Motor neuron (in vitro differentiated cells): ENCODE measurements around the gene LSS. TPM values are rescaled to one million over a fixed set of nuclear protein-coding genes. Genes with fewer than 3 reads are reported as not detected.

Source experiments
- ATAC-seq, 8 experiments: fragments of 200-7000 bp; cut with Tn5 transposase; replicated peaks in 6 of 8; 2 replicates each; pipeline ENCODE4 v1.8.0; 2021; ENCODE audit warnings: mild to moderate bottlenecking in 8 of 8, moderate library complexity in 8 of 8
- H3K27ac ChIP-seq, 2 donors: fragments of 250-450 bp; sonication (Bioruptor Pico); 2 replicates each; pipeline ENCODE4 v1.9.0; 2021; ENCODE audit warnings: antibody characterized with exemption in 2 of 2, mild to moderate bottlenecking in 2 of 2, moderate library complexity in 1 of 2
- H3K4me1 ChIP-seq, 2 donors: fragments of 250-450 bp; sonication (Bioruptor Pico); replicated peaks in 1 of 2; 2 replicates each; pipeline ENCODE4 v1.6.1; 2021; ENCODE audit warnings: antibody characterized with exemption in 2 of 2, mild to moderate bottlenecking in 2 of 2, moderate library complexity in 1 of 2
- H3K4me3 ChIP-seq, 5 donors: fragments of 250-450 bp; sonication (Bioruptor Pico); 2 replicates each; pipeline ENCODE4 v1.9.0; 2021; ENCODE audit warnings: antibody characterized with exemption in 5 of 5, mild to moderate bottlenecking in 5 of 5, moderate library complexity in 4 of 5
- WGBS, 10 experiments: fragments of 450-650 bp; shearing (Covaris generic); methylation state at CpG; one replicate each; pipeline ENCODE4 v1.0.0; 2022; 5-methylcytosine and 5-hydroxymethylcytosine counted together
- in situ Hi-C, 9 experiments: fragments of 400-800 bp; cut with MboI; loops; one replicate each; pipeline ENCODE4 v1.15.0; 2021; ENCODE audit warnings: low sequenced_read_pairs in 9 of 9, low pct_unique_long_range_greater_than_20kb in 2 of 9; ENCODE audit not compliant: unreplicated experiment in 9 of 9
- total RNA-seq, 8 experiments: library from RNA; unstranded; fragments of 300-600 nt; gene quantifications; 2 replicates each; pipeline versions ENCODE4 v1.2.3 to v1.2.4, GENCODE V29; 2022

LSS gene
- total RNA-seq, 8 experiments from 2014 or later: 24.5 to 177 (median 51.8) TPM

DNA sequence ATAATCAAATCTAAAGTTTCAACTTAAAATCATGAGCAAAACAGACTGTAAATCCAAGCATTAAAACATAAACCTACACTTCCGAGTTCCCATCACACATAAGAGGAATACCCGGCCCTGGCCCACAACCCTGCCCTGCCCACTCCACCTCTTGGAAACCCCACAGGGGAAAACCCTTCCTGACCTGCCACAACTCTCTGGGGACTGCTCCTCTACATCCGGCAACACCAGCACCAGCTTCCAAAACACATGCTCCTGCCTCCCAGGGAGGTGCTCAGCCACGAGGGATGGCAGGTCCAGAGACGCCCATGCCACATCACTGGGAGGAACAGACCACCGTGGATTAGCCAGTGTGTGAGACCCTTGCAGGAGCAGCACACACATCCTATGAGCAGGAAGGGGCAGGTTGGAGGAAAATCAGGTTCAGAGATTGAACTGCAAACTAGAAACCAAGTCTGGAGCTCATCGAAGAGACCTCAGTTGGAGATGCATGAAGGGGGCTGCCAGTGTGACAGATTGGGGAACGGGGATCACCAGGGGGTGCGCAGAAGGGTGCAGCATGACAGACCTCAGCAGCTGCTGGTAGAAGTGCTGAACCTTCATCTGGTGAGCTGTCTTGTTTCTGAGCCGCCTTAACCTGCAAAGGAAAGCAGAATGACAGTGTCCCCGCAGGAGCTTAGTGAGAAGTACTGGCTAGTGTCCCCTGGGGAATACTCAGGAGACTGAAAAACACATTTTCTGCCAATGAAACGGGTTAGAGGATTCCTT lies 25.8 kb upstream of the LSS start:
- no peak overlapping the region for H3K27ac ChIP-seq
- ATAC-seq: no peak
- no peaks in the 10 kb centered on the region for H3K4me1 ChIP-seq
- no peak overlapping the region for H3K4me3 ChIP-seq
- 77 to 100% (median 97%) methylated on average over 1 to 7 of the region's 12 CpGs; no CpG with 5 or more reads in 3 of the 10 experiments for WGBS, 10 experiments
- in situ Hi-C loops: no loop called here

DNA sequence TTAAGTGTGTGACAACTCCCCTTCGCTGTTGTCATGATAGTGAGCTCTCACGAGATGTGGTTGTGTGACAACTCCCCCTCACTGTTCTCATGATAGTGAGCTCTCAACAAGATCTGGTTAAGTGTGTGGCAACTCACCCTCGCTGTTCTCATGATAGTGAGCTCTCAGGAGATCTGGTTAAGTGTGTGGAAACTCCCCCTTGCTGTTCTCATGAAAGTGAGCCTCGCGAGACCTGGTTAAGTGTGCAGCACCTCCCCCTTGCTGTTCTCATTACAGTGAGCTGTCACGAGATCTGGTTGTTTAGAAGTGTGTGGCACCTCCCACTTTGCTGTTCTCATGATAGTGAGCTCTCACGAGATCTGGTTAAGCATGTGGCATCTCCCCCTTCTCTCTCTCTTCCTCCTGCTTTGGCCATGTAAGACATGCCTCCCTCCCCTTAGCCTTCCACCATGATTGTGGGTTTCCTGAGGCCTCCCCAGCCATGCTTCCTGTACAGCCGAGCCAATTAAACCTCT lies 25.1 kb upstream of the LSS start:
- 80 to 100% (median 86%) methylated on average over 1 to 7 of the region's 8 CpGs for WGBS, 10 experiments
- peak in 6 of 8 experiments; percentile 22 to 90 (median 62) for ATAC-seq
- Histone ChIP-seq H3K4me3 (no peak overlapping the region), H3K4me1 (no peaks in the 10 kb centered on the region), H3K27ac (no peak overlapping the region)
- in situ Hi-C loops: no loop called here

- Histone ChIP-seq H3K4me3 (no peak overlapping the region), H3K27ac (no peak overlapping the region), H3K4me1 (no peaks in the 10 kb centered on the region)
- WGBS, 10 experiments: 60 to 100% (median 96%) methylated on average over 1 to 2 of the region's 4 CpGs; no CpG with 5 or more reads in 4 of the 10 experiments
- in situ Hi-C loops: no loop called here
- no peak for ATAC-seq
Observed at GRCh38 chr21:46252840-46253239, 24.3 kb upstream of the LSS start.

DNA sequence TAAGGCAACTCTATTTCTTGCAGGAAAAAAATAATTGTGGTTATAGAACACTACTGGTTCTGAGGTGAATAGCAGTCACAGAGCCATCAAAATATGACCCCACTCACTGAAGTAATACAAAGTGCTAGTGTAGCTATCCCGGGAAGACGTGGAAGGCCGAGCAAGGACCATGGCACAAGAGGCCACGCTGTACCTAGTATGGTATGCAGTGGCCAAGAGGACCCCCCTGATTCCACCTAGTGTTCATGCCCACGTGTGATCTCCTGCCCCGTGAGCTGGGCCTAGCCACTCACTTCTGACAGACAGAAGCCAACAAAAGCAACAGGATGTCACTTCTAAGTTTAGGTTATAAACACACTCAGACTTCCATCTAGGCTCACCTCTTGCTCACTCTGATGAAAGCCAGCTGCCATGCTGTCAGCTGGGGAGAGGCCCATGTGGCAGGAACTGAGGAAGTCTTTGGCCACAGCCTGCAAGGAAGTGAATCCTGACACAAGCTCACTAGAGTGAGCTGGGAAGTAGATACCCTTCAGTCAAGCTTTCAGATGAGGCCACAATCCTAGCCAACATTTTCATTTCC lies 21.7 kb upstream of the LSS start:
- H3K4me1 ChIP-seq: no peaks in the 10 kb centered on the region
- no peak for ATAC-seq
- H3K4me3 ChIP-seq: no peak overlapping the region
- in situ Hi-C loops: no loop called here
- WGBS, 10 experiments: 88 to 100% (median 100%) methylated on average over 1 to 6 of the region's 6 CpGs; no CpG with 5 or more reads in 4 of the 10 experiments
- no peak overlapping the region for H3K27ac ChIP-seq

DNA sequence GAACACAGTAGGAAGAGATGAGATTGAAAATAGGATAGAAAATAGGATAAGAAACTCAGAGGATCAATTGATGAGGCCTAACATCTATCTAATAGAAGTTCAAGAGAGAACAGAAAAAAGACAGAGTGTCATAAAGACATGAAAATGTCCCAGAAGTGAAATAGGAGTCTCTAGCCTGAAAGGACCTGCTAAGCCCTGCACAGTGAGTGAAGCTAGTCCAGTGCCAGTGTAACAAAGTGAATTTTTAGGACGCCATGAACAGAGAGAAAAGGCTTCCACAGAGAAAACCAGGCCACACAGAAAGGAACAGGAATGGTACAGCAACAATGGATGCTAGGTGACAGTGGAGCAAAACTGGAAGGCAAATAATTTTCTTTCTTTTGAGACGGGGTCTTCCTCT lies 20.3 kb upstream of the LSS start:
- Histone ChIP-seq H3K4me1 (no peaks in the 10 kb centered on the region), H3K4me3 (no peak overlapping the region), H3K27ac (no peak overlapping the region)
- no peak for ATAC-seq
- in situ Hi-C loops: no loop called here
- 71 to 100% (median 89%) methylated on average over 1 to 2 of the region's 2 CpGs; no CpG with 5 or more reads in 2 of the 10 experiments for WGBS, 10 experiments

DNA sequence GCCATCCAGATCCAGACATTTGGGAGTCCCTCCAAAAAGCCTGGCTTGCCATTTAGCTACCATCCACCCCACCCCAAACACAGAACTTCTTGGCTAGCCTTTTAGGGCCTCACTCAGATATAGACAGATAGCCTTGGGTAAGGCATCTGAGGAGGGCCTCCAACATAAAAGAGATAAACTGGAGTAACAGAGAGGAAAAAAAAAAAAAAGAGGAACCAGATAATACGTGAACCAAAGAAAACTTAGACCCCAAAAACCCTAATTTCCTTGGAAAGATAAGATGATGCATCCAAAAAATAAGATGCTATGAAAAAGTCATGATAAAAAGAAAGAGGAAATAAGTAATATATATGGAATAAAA lies 19.8 kb upstream of the LSS start:
- no peaks in the 10 kb centered on the region for H3K4me1 ChIP-seq
- in situ Hi-C loops: no loop called here
- H3K4me3 ChIP-seq: no peak overlapping the region
- no peak for ATAC-seq
- WGBS, 10 experiments: 60 to 100% (median 97%) methylated on average over 1 of the region's 1 CpG; no CpG with 5 or more reads in 1 of the 10 experiments
- H3K27ac ChIP-seq: no peak overlapping the region

- WGBS, 10 experiments: 100% methylated on average over 2 of the region's 3 CpGs; no CpG with 5 or more reads in 9 of the 10 experiments
Observed at GRCh38 chr21:46247699-46248421, 19.3 kb upstream of the LSS start.

GRCh38 chr21:46246345-46246744 lies 17.8 kb upstream of the LSS start:
- Histone ChIP-seq H3K27ac (no peak overlapping the region), H3K4me3 (no peak overlapping the region), H3K4me1 (no peaks in the 10 kb centered on the region)
- WGBS, 10 experiments: 83 to 100% (median 100%) methylated on average over 1 to 5 of the region's 6 CpGs; no CpG with 5 or more reads in 3 of the 10 experiments
- no peak for ATAC-seq
- in situ Hi-C loops: no loop called here

More at GRCh38 chr21:46247699-46248421, 19.3 kb upstream of the LSS start:
- no peak overlapping the region for H3K4me3 ChIP-seq
- no peak for ATAC-seq
- in situ Hi-C loops: no loop called here
- H3K27ac ChIP-seq: no peak overlapping the region
- no peaks in the 10 kb centered on the region for H3K4me1 ChIP-seq

DNA sequence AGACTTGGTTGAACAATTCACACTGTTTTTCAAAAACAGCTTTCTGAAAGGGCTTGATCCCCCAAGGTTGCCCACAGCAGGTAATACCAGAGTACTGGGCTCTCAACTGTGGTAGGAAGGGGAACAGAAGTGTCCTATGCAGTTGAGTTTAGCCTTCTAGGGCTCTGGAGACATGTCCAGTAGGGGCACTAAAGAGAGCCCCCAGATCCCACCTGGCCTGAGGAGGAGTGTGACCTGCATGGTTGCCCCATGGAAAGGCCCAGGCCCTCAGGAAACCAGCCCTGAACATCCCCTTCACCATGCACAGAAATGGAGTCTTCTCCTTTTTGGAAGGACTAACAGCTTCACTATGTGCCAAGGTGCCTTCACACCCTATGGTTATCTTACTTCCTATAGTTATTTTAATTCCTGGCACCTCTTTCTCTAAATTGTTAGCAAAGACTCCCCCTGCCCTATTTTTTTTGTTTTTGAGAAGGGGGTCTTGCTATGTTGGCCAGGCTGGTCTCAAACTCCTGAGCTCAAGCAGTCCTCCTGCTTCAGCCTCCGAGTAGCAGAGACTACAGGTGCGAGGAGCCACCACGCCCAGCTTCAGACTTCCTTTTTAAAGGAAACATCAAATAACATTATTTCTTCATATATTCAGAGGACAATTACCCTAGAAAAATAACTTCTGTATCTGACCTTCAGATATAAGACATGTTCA lies 16.8 kb upstream of the LSS start:
- 57 to 100% (median 91%) methylated on average over 1 to 3 of the region's 3 CpGs; no CpG with 5 or more reads in 2 of the 10 experiments for WGBS, 10 experiments
- no peak overlapping the region for H3K27ac ChIP-seq

GRCh38 chr21:46244602-46245001 lies 16.0 kb upstream of the LSS start:
- H3K4me3 ChIP-seq: no peak overlapping the region
- no peak overlapping the region for H3K27ac ChIP-seq
- in situ Hi-C loops: no loop called here
- WGBS, 10 experiments: 80 to 100% (median 98%) methylated on average over 2 to 5 of the region's 8 CpGs; no CpG with 5 or more reads in 7 of the 10 experiments
- no peaks in the 10 kb centered on the region for H3K4me1 ChIP-seq
- no peak for ATAC-seq

More for the DNA sequence above, 16.8 kb upstream of the LSS start:
- no peak for ATAC-seq
- H3K4me1 ChIP-seq: no peaks in the 10 kb centered on the region
- in situ Hi-C loops: no loop called here
- no peak overlapping the region for H3K4me3 ChIP-seq

- in situ Hi-C loops: no loop called here
- 60 to 100% (median 100%) methylated on average over 1 to 2 of the region's 3 CpGs; no CpG with 5 or more reads in 5 of the 10 experiments for WGBS, 10 experiments
- no peaks in the 10 kb centered on the region for H3K4me1 ChIP-seq
- ATAC-seq: no peak
- no peak overlapping the region for H3K27ac ChIP-seq
- no peak overlapping the region for H3K4me3 ChIP-seq
Observed at GRCh38 chr21:46243960-46244361, 15.4 kb upstream of the LSS start.

DNA sequence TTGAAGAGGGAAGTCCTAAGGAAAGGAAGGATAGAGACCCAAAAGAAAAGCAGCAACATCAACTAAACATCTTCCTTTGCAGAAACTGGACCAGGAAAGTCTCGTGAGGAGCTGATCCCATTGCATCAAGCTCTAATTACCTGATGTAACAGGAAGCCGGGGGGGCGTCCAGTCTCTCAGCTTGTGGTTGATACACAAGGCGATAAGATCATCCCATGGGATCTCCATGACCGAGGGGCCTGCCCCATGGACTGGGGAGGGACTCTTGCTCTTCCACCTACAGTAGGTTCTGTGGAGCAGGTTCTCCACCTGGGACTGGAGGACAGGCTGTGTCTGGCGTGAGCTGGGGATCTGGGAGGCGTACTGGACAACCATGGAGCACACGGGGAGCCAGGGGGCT lies 14.8 kb upstream of the LSS start:
- in situ Hi-C loops: no loop called here
- Histone ChIP-seq H3K4me1 (no peaks in the 10 kb centered on the region), H3K4me3 (no peak overlapping the region), H3K27ac (no peak overlapping the region)
- 92 to 97% (median 97%) methylated on average over 4 to 6 of the region's 8 CpGs; no CpG with 5 or more reads in 7 of the 10 experiments for WGBS, 10 experiments
- ATAC-seq: no peak
